A549 (cell line): ENCODE measurements around the gene WSCD2.

Experiments used
- CTCF ChIP-seq: fragments of >200 bp; sonication (Bioruptor Twin); formaldehyde crosslinking; IDR thresholded peaks from 3 replicates; pipeline ENCODE4 v1.5.1; 2016
- EP300 ChIP-seq, 2 experiments: fragments of >200 bp; sonication (Bioruptor Twin); formaldehyde crosslinking; IDR thresholded peaks; 2 replicates in 1 of 2; 3 replicates in 1 of 2; pipeline ENCODE4 v1.6.1; 2016 to 2017
- JUNB ChIP-seq: fragments of >200 bp; sonication (Bioruptor Twin); formaldehyde crosslinking; IDR thresholded peaks from 2 replicates; pipeline ENCODE4 v1.6.1; 2016
- KDM1A ChIP-seq: fragments of 200-600 bp; sonication (generic); IDR thresholded peaks from 2 replicates; pipeline ENCODE4 v1.6.1; 2016; ENCODE audit warnings: low read depth, mild to moderate bottlenecking
- MYC ChIP-seq: IDR thresholded peaks from 2 replicates; pipeline ENCODE4 v1.6.1; 2012; ENCODE audit warnings: mild to moderate bottlenecking, inconsistent platforms, low read length, improper control_type of control experiment, borderline replicate concordance
- POLR2A ChIP-seq: IDR thresholded peaks from 2 replicates; pipeline ENCODE4 v1.6.1; 2012; ENCODE audit warnings: mild to moderate bottlenecking, low read length
- RCOR1 ChIP-seq: fragments of 150-350 bp; IDR thresholded peaks from 2 replicates; pipeline ENCODE4 v1.6.1; 2014; ENCODE audit warnings: antibody characterized with exemption, low read length, low read depth
- REST ChIP-seq: fragments of 200-600 bp; sonication (generic); IDR thresholded peaks from 2 replicates; pipeline ENCODE4 v1.6.1; 2016; ENCODE audit warnings: antibody characterized with exemption, mild to moderate bottlenecking, moderate library complexity

DNA sequence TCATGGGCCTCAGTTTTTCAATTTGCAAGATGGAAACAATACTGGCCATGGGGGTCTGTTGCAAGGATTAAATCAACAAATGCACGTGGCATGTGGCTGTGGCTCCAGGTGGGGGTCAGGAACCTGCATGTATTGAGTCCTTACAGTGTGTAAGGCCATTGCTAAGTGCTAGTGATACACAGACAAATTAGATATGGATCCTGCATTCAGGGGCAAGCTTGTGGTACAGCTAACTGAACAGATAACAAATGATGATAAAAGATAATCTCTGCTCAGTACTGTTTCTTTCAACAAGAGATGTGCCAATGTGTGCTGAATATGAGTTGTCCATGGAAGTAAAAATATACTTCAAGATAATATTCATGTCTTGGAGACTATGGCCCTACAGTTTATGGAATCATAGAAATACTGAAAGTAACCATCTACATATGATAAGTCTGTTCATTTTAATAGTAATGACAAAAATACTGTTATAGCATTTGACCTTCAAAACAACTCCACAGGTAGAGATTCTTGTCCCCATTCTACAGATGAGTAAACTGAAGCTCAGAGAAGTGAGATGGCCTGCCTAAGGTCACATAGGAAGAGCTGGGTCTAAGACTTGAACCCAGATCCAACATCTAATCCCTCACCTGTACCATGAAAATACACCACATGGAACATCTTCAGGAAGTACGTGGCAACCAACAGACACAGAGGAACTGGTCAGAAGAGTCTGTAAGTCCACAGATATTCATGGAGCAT lies 7.2 kb upstream of the WSCD2 start:
- no peak for TF ChIP-seq CTCF
- no peak for TF ChIP-seq REST
- no peak for TF ChIP-seq POLR2A
- TF ChIP-seq MYC, result no peak
- no peak for TF ChIP-seq EP300 (IDR thresholded peaks at IDR 0.05)
- no peak for TF ChIP-seq RCOR1
- TF ChIP-seq KDM1A, result no peak
- TF ChIP-seq JUNB, result no peak
